HepG2 (cell line): ENCODE results near the gene SHF. TPM values are rescaled to one million over a fixed set of nuclear protein-coding genes. Genes with fewer than 3 reads are reported as not detected.
A peak's percentile ranks its signal among the peaks of the same experiment; 100 is the strongest.

Experiments used
- ATRX ChIP-seq: sonication (generic); formaldehyde crosslinking; IDR thresholded peaks from 2 replicates; pipeline ENCODE4 v1.4.0; 2020; ENCODE audit warnings: missing genetic modification reagents, borderline replicate concordance
- GATAD2A ChIP-seq: IDR thresholded peaks from 2 replicates; pipeline ENCODE4 v1.6.1; 2016
- HDAC6 ChIP-seq: fragments of 200-600 bp; sonication (generic); IDR thresholded peaks from 2 replicates; pipeline ENCODE4 v1.7.0; 2017; ENCODE audit warnings: mild to moderate bottlenecking, antibody characterized with exemption, low read length, low read depth
- ISX ChIP-seq: sonication (generic); formaldehyde crosslinking; conservative IDR thresholded peaks from 2 replicates; pipeline ENCODE4 v1.5.0; 2020; ENCODE audit warnings: missing genetic modification reagents
- KMT2A ChIP-seq: sonication (generic); formaldehyde crosslinking; IDR thresholded peaks from 2 replicates; pipeline ENCODE4 v1.4.0; 2020; ENCODE audit warnings: missing genetic modification reagents
- MLX ChIP-seq: IDR thresholded peaks from 2 replicates; pipeline ENCODE4 v1.6.1; 2016
- NR2C2 ChIP-seq: sonication (generic); formaldehyde crosslinking; IDR thresholded peaks from 2 replicates; pipeline ENCODE4 v1.4.0; 2020; ENCODE audit warnings: missing genetic modification reagents, mild to moderate bottlenecking, moderate library complexity, borderline replicate concordance
- NR2F2 ChIP-seq: IDR thresholded peaks from 2 replicates; pipeline ENCODE4 v1.6.1; 2012; ENCODE audit warnings: low read depth, inconsistent platforms, borderline replicate concordance
- PATZ1 ChIP-seq: sonication (generic); formaldehyde crosslinking; IDR thresholded peaks from 2 replicates; pipeline ENCODE4 v1.4.0; 2020; ENCODE audit warnings: missing genetic modification reagents
- SAP130 ChIP-seq: IDR thresholded peaks from 2 replicates; pipeline ENCODE4 v1.6.1; 2016; ENCODE audit warnings: low read depth
- STAG1 ChIP-seq: sonication (generic); formaldehyde crosslinking; IDR thresholded peaks from 2 replicates; pipeline ENCODE4 v1.4.0; 2020; ENCODE audit warnings: missing genetic modification reagents
- TOPORS ChIP-seq: sonication (generic); formaldehyde crosslinking; IDR thresholded peaks from 2 replicates; pipeline ENCODE4 v1.8.0; 2023; ENCODE audit warnings: mild to moderate bottlenecking, missing genetic modification reagents
- XRCC5 ChIP-seq: fragments of 200-400 bp; formaldehyde crosslinking; optimal IDR thresholded peaks from 2 replicates; pipeline ENCODE3; 2017; ENCODE audit warnings: mild to moderate bottlenecking, low read length
- YEATS2 ChIP-seq: sonication (generic); formaldehyde crosslinking; IDR thresholded peaks from 2 replicates; pipeline ENCODE4 v1.4.0; 2020; ENCODE audit warnings: missing genetic modification reagents, borderline replicate concordance
- ZFYVE20 ChIP-seq: sonication (generic); formaldehyde crosslinking; IDR thresholded peaks from 2 replicates; pipeline ENCODE4 v1.8.0; 2023; ENCODE audit warnings: low read depth, mild to moderate bottlenecking, moderate library complexity, missing genetic modification reagents, borderline replicate concordance
- ZNF546 ChIP-seq: sonication (generic); formaldehyde crosslinking; conservative IDR thresholded peaks from 2 replicates; pipeline ENCODE4 v1.8.1; 2023; ENCODE audit warnings: mild to moderate bottlenecking, missing genetic modification reagents
- ZNF687 ChIP-seq: sonication (generic); formaldehyde crosslinking; IDR thresholded peaks from 2 replicates; pipeline ENCODE4 v1.5.1; 2020; ENCODE audit warnings: mild to moderate bottlenecking, missing genetic modification reagents, moderate library complexity
- ZNF761 ChIP-seq: sonication (generic); formaldehyde crosslinking; conservative IDR thresholded peaks from 2 replicates; pipeline ENCODE4 v1.4.0; 2020; ENCODE audit warnings: mild to moderate bottlenecking, missing genetic modification reagents
- ZNF773 ChIP-seq: sonication (generic); formaldehyde crosslinking; IDR thresholded peaks from 2 replicates; pipeline ENCODE4 v1.4.0; 2020; ENCODE audit warnings: missing genetic modification reagents, borderline replicate concordance
- ZNF784 ChIP-seq: sonication (generic); formaldehyde crosslinking; IDR thresholded peaks from 2 replicates; pipeline ENCODE4 v1.5.1; 2020; ENCODE audit warnings: missing genetic modification reagents, mild to moderate bottlenecking, borderline replicate concordance
- polyA plus RNA-seq, 8 experiments: library from polyadenylated mRNA; depleted of rRNA in 3 of 8; stranded (reverse) in 7 of 8; unstranded in 1 of 8; fragments of >200 nt; fragmentation: Illumina TruSeq in 4 of 8; extraction: Trizol in 4 of 8; gene quantifications; 2 replicates each; pipeline versions ENCODE4 v1.2.1 to v1.2.3, GENCODE V29; 2011 to 2016; ENCODE audit warnings: low read depth in 4 of 8, missing spikeins in 1 of 8, mixed read lengths in 1 of 8; ENCODE audit not compliant: insufficient read depth in 1 of 8
- total RNA-seq, 5 experiments: library from RNA; depleted of rRNA; stranded (reverse); fragments of >200 nt; fragmentation: Illumina TruSeq; extraction: Trizol; gene quantifications; 2 replicates each; pipeline ENCODE4 v1.2.3, GENCODE V29; 2016; ENCODE audit warnings: low read depth in 1 of 5

The SHF gene
- total and polyA plus RNA-seq, 2 of the 13 experiments (the other 11 are each of a cell fraction or from before 2014, with no cell fraction given): 20.9 to 25.5 TPM

GRCh38 chr15:45166834-45167630, 20.7 kb downstream of the SHF start (continued):
- TF ChIP-seq ZNF687 (CRISPR knock-in tag): peak; percentile 72
- peak; percentile 54; the same call in 1 of the 2 replicates for TF ChIP-seq NR2C2
- TF ChIP-seq XRCC5: peak; percentile 80
- peak; percentile 50; the same call in 1 of the 2 replicates for TF ChIP-seq PATZ1 (CRISPR knock-in tag)
- no peak for TF ChIP-seq ATRX (CRISPR knock-in tag)
- no peak for TF ChIP-seq MLX
- TF ChIP-seq HDAC6: no peak
- TF ChIP-seq ZNF784 (CRISPR knock-in tag): 0 out of 2 replicates have a peak, but pooled peaks have one; percentile 31
- peak; percentile 60 for TF ChIP-seq GATAD2A
- peak; percentile 37; the same call in 1 of the 2 replicates for TF ChIP-seq ZNF546 (CRISPR knock-in tag)
- peak; percentile 18; the same call in 1 of the 2 replicates for TF ChIP-seq STAG1 (CRISPR knock-in tag)
- TF ChIP-seq NR2F2: 0 out of 2 replicates have a peak, but pooled peaks have one; percentile 35
- TF ChIP-seq SAP130: peak; percentile 34; the same call in 1 of the 2 replicates
- TF ChIP-seq ZNF761 (CRISPR knock-in tag): 0 out of 2 replicates have a peak, but pooled peaks have one; percentile 60
- TF ChIP-seq ISX: no peak
- peak; percentile 41; the same call in 1 of the 2 replicates for TF ChIP-seq TOPORS (CRISPR knock-in tag)
- peak; percentile 45; the same call in 1 of the 2 replicates for TF ChIP-seq ZNF773 (CRISPR knock-in tag)
- TF ChIP-seq ZFYVE20 (CRISPR knock-in tag): no peak
- TF ChIP-seq KMT2A (CRISPR knock-in tag): peak; percentile 25; the same call in 1 of the 2 replicates
- TF ChIP-seq YEATS2 (CRISPR knock-in tag): peak; percentile 41; the same call in 1 of the 2 replicates
